GM23338 (cell line): ENCODE results near the gene FUZ. TPM values are rescaled to one million over a fixed set of nuclear protein-coding genes. Genes with fewer than 3 reads are reported as not detected.

Source experiments
- ATAC-seq: fragments of 200-7000 bp; cut with Tn5 transposase; 3 replicates; pipeline ENCODE4 v1.9.1; 2020
- DNase-seq: peaks from one replicate; pipeline ENCODE4 v3.0.0-alpha.2; 2015; ENCODE audit warnings: low spot score
- H2AFZ ChIP-seq: fragments of 200-600 bp; sonication (generic); 2 replicates; pipeline ENCODE4 v1.8.0; 2016; ENCODE audit warnings: antibody characterized with exemption, mild to moderate bottlenecking, moderate library complexity
- H3F3A ChIP-seq: fragments of 200-600 bp; sonication (generic); replicated peaks from 2 replicates; pipeline ENCODE4 v1.8.0; 2017; ENCODE audit warnings: antibody characterized with exemption, mixed run types, low read depth
- H3K27ac ChIP-seq: fragments of 200-600 bp; sonication (generic); 2 replicates; pipeline ENCODE4 v1.6.1; 2016; ENCODE audit warnings: low read depth
- H3K27me3 ChIP-seq: fragments of 200-600 bp; sonication (generic); 2 replicates; pipeline ENCODE4 v1.8.0; 2016; ENCODE audit warnings: mild to moderate bottlenecking, mixed run types, moderate library complexity; ENCODE audit not compliant: insufficient read depth
- H3K36me3 ChIP-seq: fragments of 200-600 bp; sonication (generic); 2 replicates; pipeline ENCODE4 v1.8.0; 2016; ENCODE audit warnings: mild to moderate bottlenecking; ENCODE audit not compliant: insufficient read depth
- H3K4me1 ChIP-seq: fragments of 200-600 bp; sonication (generic); 2 replicates; pipeline ENCODE4 v1.8.0; 2016; ENCODE audit warnings: mild to moderate bottlenecking, moderate library complexity; ENCODE audit not compliant: insufficient read depth
- H3K4me2 ChIP-seq: fragments of 200-600 bp; sonication (generic); 2 replicates; pipeline ENCODE4 v1.7.1; 2017; ENCODE audit warnings: mixed run types
- H3K4me3 ChIP-seq: fragments of 200-600 bp; sonication (generic); 2 replicates; pipeline ENCODE4 v1.6.1; 2016; ENCODE audit warnings: mixed run types
- H3K79me2 ChIP-seq: fragments of 200-600 bp; sonication (generic); replicated peaks from 2 replicates; pipeline ENCODE4 v1.8.0; 2017; ENCODE audit warnings: mild to moderate bottlenecking; ENCODE audit not compliant: insufficient read depth
- H3K9me2 ChIP-seq: fragments of 200-600 bp; sonication (generic); 2 replicates; pipeline ENCODE4 v1.8.0; 2017; ENCODE audit not compliant: insufficient read depth
- H4K20me1 ChIP-seq: fragments of 200-600 bp; sonication (generic); replicated peaks from 2 replicates; pipeline ENCODE4 v1.8.0; 2017; ENCODE audit warnings: mild to moderate bottlenecking; ENCODE audit not compliant: insufficient read depth
- H3K27ac Mint-ChIP-seq: 2 replicates; pipeline ENCODE4 v1.8.0; 2020; ENCODE audit warnings: inconsistent platforms, mild to moderate bottlenecking, moderate library complexity, mixed read lengths
- H3K27me3 Mint-ChIP-seq: 3 replicates; pipeline ENCODE4 v1.8.0; 2022; ENCODE audit warnings: low read depth, mild to moderate bottlenecking, moderate library complexity, mixed read lengths, inconsistent platforms; ENCODE audit not compliant: insufficient read depth, poor library complexity
- H3K36me3 Mint-ChIP-seq: 3 replicates; pipeline ENCODE4 v1.8.0; 2021; ENCODE audit warnings: low read depth, mild to moderate bottlenecking, inconsistent platforms, moderate library complexity, mixed read lengths
- H3K4me1 Mint-ChIP-seq: 3 replicates; pipeline ENCODE4 v1.8.0; 2020; ENCODE audit warnings: mild to moderate bottlenecking, inconsistent platforms, mixed read lengths
- H3K4me3 Mint-ChIP-seq: 3 replicates; pipeline ENCODE4 v1.8.0; 2021; ENCODE audit warnings: moderate library complexity, mild to moderate bottlenecking, inconsistent platforms, mixed read lengths
- H3K9me3 Mint-ChIP-seq: 3 replicates; pipeline ENCODE4 v1.8.0; 2020; ENCODE audit warnings: moderate library complexity, mild to moderate bottlenecking, inconsistent platforms, mixed read lengths
- CREB1 ChIP-seq: fragments of 250-450 bp; sonication (Bioruptor Pico); IDR thresholded peaks from 2 replicates; pipeline ENCODE4 v1.5.0; 2020; ENCODE audit warnings: low read depth, mild to moderate bottlenecking, moderate library complexity
- CTCF ChIP-seq, 2 experiments: fragments of 200-600 bp in 1 of 2; sonication (generic) in 1 of 2; conservative IDR thresholded peaks; 2 replicates each; pipeline versions ENCODE4 v1.5.1 to v1.6.1; 2016 to 2017; ENCODE audit warnings: antibody characterized with exemption in 2 of 2, low read depth in 2 of 2, mild to moderate bottlenecking in 2 of 2, moderate library complexity in 1 of 2
- JUNB ChIP-seq: IDR thresholded peaks from one replicate; pipeline ENCODE4 v1.6.1; 2016; ENCODE audit warnings: antibody characterized with exemption; ENCODE audit not compliant: unreplicated experiment
- NANOG ChIP-seq: IDR thresholded peaks from 2 replicates; pipeline ENCODE4 v1.6.1; 2016; ENCODE audit warnings: antibody characterized with exemption, borderline replicate concordance
- ZNF114 ChIP-seq: fragments of 250-450 bp; sonication (Bioruptor Pico); IDR thresholded peaks from 2 replicates; pipeline ENCODE4 v1.5.0; 2020; ENCODE audit warnings: mild to moderate bottlenecking, moderate library complexity
- polyA plus RNA-seq: library from polyadenylated mRNA; unstranded; fragments of >200 nt; fragmentation: Nextera tagmentation; extraction: Ambion mirVana; gene quantifications from 2 replicates; pipeline ENCODE4 v1.2.1, GENCODE V29; 2016
- total RNA-seq: library from RNA; depleted of rRNA; stranded (reverse); fragments of >200 nt; shearing (Covaris generic); gene quantifications from 2 replicates; pipeline ENCODE4 v1.2.3, GENCODE V29; 2014
- TF ChIP-seq, protein P1 (sequence below): IDR thresholded peaks from 2 replicates; pipeline ENCODE4 v1.6.1; 2016; ENCODE audit warnings: antibody characterized with exemption
- TF ChIP-seq, protein P2 (sequence below): fragments of 250-450 bp; sonication (Bioruptor Pico); IDR thresholded peaks from 2 replicates; pipeline ENCODE4 v1.5.0; 2020; ENCODE audit warnings: mild to moderate bottlenecking, moderate library complexity

The FUZ gene
- total and polyA plus RNA-seq, 2 experiments from 2014 or later, result 24.3 to 34.8 TPM

GRCh38 chr19:49823472-49823871 lies 10.4 kb upstream of the FUZ start:
- peaks cover 18% of the 10 kb centered on the region for H3K27me3 Mint-ChIP-seq
- H3K79me2 ChIP-seq, result peaks cover 32% of the 10 kb centered on the region
- H3K9me3 Mint-ChIP-seq, result no peaks in the 10 kb centered on the region; the same call in 2 of the 3 replicates
- peaks cover 3% of the 10 kb centered on the region; the same call in 1 of the 2 replicates for H3K36me3 ChIP-seq
- TF ChIP-seq, protein P1, sequence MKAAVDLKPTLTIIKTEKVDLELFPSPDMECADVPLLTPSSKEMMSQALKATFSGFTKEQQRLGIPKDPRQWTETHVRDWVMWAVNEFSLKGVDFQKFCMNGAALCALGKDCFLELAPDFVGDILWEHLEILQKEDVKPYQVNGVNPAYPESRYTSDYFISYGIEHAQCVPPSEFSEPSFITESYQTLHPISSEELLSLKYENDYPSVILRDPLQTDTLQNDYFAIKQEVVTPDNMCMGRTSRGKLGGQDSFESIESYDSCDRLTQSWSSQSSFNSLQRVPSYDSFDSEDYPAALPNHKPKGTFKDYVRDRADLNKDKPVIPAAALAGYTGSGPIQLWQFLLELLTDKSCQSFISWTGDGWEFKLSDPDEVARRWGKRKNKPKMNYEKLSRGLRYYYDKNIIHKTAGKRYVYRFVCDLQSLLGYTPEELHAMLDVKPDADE, result no peak
- TF ChIP-seq, protein P2, sequence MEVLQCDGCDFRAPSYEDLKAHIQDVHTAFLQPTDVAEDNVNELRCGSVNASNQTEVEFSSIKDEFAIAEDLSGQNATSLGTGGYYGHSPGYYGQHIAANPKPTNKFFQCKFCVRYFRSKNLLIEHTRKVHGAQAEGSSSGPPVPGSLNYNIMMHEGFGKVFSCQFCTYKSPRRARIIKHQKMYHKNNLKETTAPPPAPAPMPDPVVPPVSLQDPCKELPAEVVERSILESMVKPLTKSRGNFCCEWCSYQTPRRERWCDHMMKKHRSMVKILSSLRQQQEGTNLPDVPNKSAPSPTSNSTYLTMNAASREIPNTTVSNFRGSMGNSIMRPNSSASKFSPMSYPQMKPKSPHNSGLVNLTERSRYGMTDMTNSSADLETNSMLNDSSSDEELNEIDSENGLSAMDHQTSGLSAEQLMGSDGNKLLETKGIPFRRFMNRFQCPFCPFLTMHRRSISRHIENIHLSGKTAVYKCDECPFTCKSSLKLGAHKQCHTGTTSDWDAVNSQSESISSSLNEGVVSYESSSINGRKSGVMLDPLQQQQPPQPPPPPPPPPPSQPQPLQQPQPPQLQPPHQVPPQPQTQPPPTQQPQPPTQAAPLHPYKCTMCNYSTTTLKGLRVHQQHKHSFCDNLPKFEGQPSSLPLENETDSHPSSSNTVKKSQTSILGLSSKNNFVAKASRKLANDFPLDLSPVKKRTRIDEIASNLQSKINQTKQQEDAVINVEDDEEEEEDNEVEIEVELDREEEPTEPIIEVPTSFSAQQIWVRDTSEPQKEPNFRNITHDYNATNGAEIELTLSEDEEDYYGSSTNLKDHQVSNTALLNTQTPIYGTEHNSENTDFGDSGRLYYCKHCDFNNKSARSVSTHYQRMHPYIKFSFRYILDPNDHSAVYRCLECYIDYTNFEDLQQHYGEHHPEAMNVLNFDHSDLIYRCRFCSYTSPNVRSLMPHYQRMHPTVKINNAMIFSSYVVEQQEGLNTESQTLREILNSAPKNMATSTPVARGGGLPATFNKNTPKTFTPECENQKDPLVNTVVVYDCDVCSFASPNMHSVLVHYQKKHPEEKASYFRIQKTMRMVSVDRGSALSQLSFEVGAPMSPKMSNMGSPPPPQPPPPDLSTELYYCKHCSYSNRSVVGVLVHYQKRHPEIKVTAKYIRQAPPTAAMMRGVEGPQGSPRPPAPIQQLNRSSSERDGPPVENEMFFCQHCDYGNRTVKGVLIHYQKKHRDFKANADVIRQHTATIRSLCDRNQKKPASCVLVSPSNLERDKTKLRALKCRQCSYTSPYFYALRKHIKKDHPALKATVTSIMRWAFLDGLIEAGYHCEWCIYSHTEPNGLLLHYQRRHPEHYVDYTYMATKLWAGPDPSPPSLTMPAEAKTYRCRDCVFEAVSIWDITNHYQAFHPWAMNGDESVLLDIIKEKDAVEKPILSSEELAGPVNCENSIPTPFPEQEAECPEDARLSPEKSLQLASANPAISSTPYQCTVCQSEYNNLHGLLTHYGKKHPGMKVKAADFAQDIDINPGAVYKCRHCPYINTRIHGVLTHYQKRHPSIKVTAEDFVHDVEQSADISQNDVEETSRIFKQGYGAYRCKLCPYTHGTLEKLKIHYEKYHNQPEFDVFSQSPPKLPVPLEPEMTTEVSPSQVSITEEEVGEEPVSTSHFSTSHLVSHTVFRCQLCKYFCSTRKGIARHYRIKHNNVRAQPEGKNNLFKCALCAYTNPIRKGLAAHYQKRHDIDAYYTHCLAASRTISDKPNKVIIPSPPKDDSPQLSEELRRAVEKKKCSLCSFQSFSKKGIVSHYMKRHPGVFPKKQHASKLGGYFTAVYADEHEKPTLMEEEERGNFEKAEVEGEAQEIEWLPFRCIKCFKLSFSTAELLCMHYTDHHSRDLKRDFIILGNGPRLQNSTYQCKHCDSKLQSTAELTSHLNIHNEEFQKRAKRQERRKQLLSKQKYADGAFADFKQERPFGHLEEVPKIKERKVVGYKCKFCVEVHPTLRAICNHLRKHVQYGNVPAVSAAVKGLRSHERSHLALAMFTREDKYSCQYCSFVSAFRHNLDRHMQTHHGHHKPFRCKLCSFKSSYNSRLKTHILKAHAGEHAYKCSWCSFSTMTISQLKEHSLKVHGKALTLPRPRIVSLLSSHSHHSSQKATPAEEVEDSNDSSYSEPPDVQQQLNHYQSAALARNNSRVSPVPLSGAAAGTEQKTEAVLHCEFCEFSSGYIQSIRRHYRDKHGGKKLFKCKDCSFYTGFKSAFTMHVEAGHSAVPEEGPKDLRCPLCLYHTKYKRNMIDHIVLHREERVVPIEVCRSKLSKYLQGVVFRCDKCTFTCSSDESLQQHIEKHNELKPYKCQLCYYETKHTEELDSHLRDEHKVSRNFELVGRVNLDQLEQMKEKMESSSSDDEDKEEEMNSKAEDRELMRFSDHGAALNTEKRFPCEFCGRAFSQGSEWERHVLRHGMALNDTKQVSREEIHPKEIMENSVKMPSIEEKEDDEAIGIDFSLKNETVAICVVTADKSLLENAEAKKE (CRISPR knock-in tag), result no peak
- no peak for TF ChIP-seq CREB1 (CRISPR knock-in tag)
- TF ChIP-seq NANOG, result no peak
- no peak for TF ChIP-seq JUNB
- no peak for TF ChIP-seq ZNF114
- TF ChIP-seq CTCF (conservative IDR thresholded peaks at IDR 0.05; ENCODE audit: low read depth in 2 of 2), result no peak
- H3K4me1 ChIP-seq, result peaks cover 4% of the 10 kb centered on the region; the same call in 1 of the 2 replicates
- peaks cover 12% of the 10 kb centered on the region for H3K36me3 Mint-ChIP-seq
- no peak overlapping the region for H3K27ac Mint-ChIP-seq
- no peak overlapping the region for H2AFZ ChIP-seq
- H3K27ac ChIP-seq, result no peak overlapping the region
- H3K4me2 ChIP-seq, result no peak overlapping the region
- no peak overlapping the region for H3K4me3 ChIP-seq
- H3K4me1 Mint-ChIP-seq, result peaks cover 6% of the 10 kb centered on the region
- H3F3A ChIP-seq, result no peaks in the 10 kb centered on the region
- no peaks in the 10 kb centered on the region; the same call in 1 of the 2 replicates for H4K20me1 ChIP-seq
- ATAC-seq, result no peak
- H3K9me2 ChIP-seq, result no peaks in the 10 kb centered on the region
- DNase-seq, result no peak
- H3K27me3 ChIP-seq, result no peaks in the 10 kb centered on the region
- H3K4me3 Mint-ChIP-seq, result no peak overlapping the region
